GM12864 (cell line): ENCODE measurements around the gene CAPN13.

Experiments
- DNase-seq: peaks from one replicate; pipeline ENCODE4 v3.0.0-alpha.2; 2011; ENCODE audit warnings: low read depth
- H3K4me3 ChIP-seq: 2 replicates; pipeline ENCODE4 v1.5.1; 2011; ENCODE audit warnings: mild to moderate bottlenecking, low read depth, low read length, control low read depth
- CTCF ChIP-seq: IDR thresholded peaks from 2 replicates; pipeline ENCODE4 v1.5.1; 2011; ENCODE audit warnings: low read depth, mild to moderate bottlenecking, moderate library complexity, low read length, control low read depth, inconsistent platforms; ENCODE audit errors: missing control alignments

The CAPN13 gene

DNA sequence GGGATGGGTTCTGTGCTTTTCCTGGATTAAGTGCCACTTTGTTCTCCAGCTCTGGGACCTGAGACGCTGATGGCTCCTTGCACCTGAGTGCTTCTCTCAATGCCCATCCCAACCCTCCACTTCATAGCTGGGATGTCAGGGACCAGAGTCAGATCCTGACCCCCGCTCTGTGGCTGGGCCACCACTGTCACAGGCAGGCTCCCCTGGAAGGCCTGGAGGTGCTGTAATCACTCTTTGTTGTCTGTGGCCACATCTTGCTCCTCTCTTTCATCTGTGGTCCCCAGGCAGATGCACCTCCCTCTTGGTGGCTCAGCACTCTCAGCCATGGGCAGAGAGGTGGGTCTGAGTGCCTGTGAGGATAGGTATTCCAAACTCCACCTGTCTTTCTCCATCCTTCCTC is 62.4 kb downstream of the CAPN13 start:
- DNase-seq, result no peak
- TF ChIP-seq CTCF, result no peak

GRCh38 chr2:30741576-30741975 is 65.7 kb downstream of the CAPN13 start:
- TF ChIP-seq CTCF, result no peak
- DNase-seq, result no peak
- no peak overlapping the region for H3K4me3 ChIP-seq

More for the DNA sequence above, 62.4 kb downstream of the CAPN13 start:
- no peak overlapping the region for H3K4me3 ChIP-seq

DNA sequence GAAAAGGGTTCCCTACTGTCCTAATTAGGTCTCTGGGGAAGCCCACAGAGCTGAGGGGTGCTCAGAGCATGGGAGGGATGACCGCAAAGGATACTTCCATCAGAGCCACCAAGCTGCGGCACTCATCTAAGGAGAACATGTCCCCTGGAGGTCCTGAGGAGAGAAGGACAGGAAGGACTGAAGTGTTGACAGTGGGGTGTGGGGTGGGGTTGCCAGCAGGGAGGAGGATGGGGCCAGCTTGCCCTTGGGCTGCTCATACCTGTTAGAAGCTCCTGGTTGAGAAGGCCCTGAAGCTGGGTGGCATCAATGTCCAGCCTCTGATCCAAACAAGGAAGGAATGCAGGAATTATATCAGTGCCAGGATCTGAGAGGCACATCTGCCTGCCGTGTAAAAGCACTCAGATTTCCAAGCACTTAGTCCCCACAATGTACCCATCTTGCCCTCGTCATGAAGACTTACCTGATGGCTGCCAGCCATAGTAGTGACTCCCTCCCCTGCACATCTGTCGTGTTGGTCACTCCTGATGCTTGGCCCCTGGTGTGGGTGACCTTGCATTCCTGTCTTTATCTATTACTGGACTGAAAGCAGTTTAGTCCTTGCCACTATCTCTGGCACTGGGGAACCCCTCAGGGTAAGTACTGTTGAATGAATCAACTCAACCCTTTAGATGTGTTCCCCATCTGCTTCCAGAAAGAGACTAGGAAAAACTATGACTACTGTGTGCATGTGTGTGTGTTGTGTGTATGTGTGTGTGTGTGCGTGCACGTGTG is 68.9 kb downstream of the CAPN13 start:
- H3K4me3 ChIP-seq, result no peak overlapping the region
- TF ChIP-seq CTCF, result no peak
- no peak for DNase-seq

DNA sequence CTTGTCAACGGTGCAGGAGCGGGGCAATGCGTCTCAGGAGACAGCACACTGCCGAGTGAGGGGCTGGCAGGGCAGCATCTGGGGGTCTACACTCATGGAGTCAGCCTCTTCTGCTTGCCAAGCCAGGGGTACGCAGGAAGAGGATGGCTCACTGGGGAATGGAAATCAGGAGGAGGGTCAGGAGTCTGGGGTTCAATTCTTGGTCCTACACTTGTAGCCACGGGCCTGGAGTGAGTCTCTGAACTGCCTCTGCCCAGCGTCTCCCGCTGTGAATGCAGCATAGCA is 70.0 kb downstream of the CAPN13 start:
- no peak for TF ChIP-seq CTCF
- no peak overlapping the region for H3K4me3 ChIP-seq
- no peak for DNase-seq

GRCh38 chr2:30736461-30737325 is 70.6 kb downstream of the CAPN13 start:
- no peak overlapping the region for H3K4me3 ChIP-seq
- no peak for DNase-seq
- no peak for TF ChIP-seq CTCF

DNA sequence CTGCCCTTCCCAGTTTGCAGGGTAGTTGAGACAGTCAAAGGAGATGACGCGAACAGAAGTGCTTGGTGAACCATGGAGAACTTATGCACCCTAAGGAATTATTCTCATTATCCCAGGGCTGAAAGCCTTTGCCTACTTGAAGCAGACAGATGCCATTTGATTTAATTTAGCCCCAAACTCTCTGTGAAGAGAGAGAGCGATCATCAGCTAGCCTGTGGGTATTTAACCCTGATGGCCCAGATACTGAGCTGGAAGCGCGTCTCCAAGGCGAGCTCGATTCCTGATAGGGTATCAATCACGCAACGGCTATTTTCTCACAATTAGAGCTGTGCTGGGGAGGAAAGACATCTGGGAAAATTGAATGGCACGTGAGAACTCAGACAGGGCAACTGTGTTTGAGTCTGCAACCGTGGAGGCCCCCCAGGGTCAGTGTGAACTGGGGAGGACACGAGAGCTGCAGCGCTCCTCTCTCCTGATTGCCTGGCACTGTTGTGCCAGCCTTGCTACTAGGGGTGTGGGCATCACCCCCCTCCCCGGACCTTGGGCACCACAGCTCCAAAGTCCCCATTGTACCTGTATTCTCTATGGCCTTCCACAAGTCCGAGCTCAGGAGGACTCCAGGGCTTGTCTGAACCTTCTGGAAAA is 73.2 kb downstream of the CAPN13 start:
- no peak overlapping the region for H3K4me3 ChIP-seq
- no peak for DNase-seq
- TF ChIP-seq CTCF, result no peak
